Left lung (tissue), 10 donors: ENCODE measurements around the gene FASTKD3. TPM values are rescaled to one million over a fixed set of nuclear protein-coding genes. Genes with fewer than 3 reads are reported as not detected.

Experiments used
- ATAC-seq: fragments of 200-7000 bp; cut with Tn5 transposase; one replicate; pipeline ENCODE4 v1.9.1; 2020; ENCODE audit warnings: moderate library complexity
- DNase-seq, 4 donors: peaks; one replicate each; pipeline ENCODE4 v3.0.0-alpha.2; 2013 to 2020
- H3K27ac ChIP-seq, 2 donors: fragments of 200-600 bp; sonication (generic) in 1 of 2; one replicate each; pipeline versions ENCODE4 v1.5.0 to v1.8.0; 2020 to 2021
- H3K27me3 ChIP-seq, 2 donors: fragments of 200-600 bp; sonication (generic) in 1 of 2; one replicate each; pipeline versions ENCODE4 v1.5.0 to v1.8.0; 2020 to 2021
- H3K36me3 ChIP-seq, 2 donors: fragments of 200-600 bp; sonication (generic) in 1 of 2; one replicate each; pipeline versions ENCODE4 v1.5.0 to v1.8.0; 2020 to 2021
- H3K4me1 ChIP-seq, 2 donors: fragments of 200-600 bp; one replicate each; pipeline ENCODE4 v1.8.0; 2021
- H3K4me3 ChIP-seq, 2 donors: fragments of 200-600 bp; sonication (generic) in 1 of 2; one replicate each; pipeline versions ENCODE4 v1.5.0 to v1.8.0; 2020 to 2021; ENCODE audit warnings: mild to moderate bottlenecking in 1 of 2
- H3K9me3 ChIP-seq, 2 donors: fragments of 200-600 bp; sonication (generic) in 1 of 2; one replicate each; pipeline versions ENCODE4 v1.5.0 to v1.8.0; 2020 to 2021
- CTCF ChIP-seq, 2 donors: fragments of 200-600 bp; sonication (generic) in 1 of 2; IDR thresholded peaks; one replicate each; pipeline versions ENCODE4 v1.5.0 to v1.8.0; 2021; ENCODE audit warnings: antibody characterized with exemption in 2 of 2
- intact Hi-C, 2 donors: fragments of 100-400 bp; cut with DNase I; formaldehyde crosslinking; loops; one replicate each; pipeline versions ENCODE4 v1.11.2 to v1.14.2; 2022
- polyA plus RNA-seq, 6 donors: library from polyadenylated mRNA; unstranded; fragments of 120-200 nt; gene quantifications; one replicate each; pipeline ENCODE4 v1.2.1, GENCODE V29; 2013; ENCODE audit not compliant: insufficient read length in 6 of 6
- total RNA-seq, 2 donors: library from RNA; stranded (reverse); fragmentation: NEBNext Ultra II Directional; extraction: Animal tissue kit (Norgen Biotek cat#: 25700); gene quantifications; one replicate each; pipeline ENCODE4 v1.2.1, GENCODE V29; 2021
- donor health status: DM: no; HTN: yes; CAD: no.
- donor health status: DM: no; HTN: no; CAD: no.

Gene FASTKD3
- total and polyA plus RNA-seq, 8 donors, result 8.4 to 28.8 (median 22.4) TPM

GRCh38 chr5:7850395-7851239, 18.2 kb downstream of the FASTKD3 start, which contains the start of gene CFAP90:
TSS of gene CFAP90 (minus strand) at chr5:7851133. CDS start at chr5:7851021, 112 bp downstream.
- Histone ChIP-seq H3K36me3 (no peaks in the 10 kb centered on the region), H3K4me1 (peaks cover 0 to 14% of the 10 kb centered on the region in 2 donors), H3K9me3 (no peaks in the 10 kb centered on the region), H3K4me3 (peak within 1 kb of the TSS; percentile 40 to 41), H3K27me3 (peaks cover 0 to 56% of the 10 kb centered on the region in 2 donors), H3K27ac (no peak within 1 kb of the TSS)
- DNase-seq, result peak; percentile 67 to 89 (median 84)
- peak in 1 of 2 donors; percentile 15 for TF ChIP-seq CTCF (IDR thresholded peaks at IDR 0.05)
- intact Hi-C loops, result no loop called here
- peak; percentile 91 for ATAC-seq

DNA sequence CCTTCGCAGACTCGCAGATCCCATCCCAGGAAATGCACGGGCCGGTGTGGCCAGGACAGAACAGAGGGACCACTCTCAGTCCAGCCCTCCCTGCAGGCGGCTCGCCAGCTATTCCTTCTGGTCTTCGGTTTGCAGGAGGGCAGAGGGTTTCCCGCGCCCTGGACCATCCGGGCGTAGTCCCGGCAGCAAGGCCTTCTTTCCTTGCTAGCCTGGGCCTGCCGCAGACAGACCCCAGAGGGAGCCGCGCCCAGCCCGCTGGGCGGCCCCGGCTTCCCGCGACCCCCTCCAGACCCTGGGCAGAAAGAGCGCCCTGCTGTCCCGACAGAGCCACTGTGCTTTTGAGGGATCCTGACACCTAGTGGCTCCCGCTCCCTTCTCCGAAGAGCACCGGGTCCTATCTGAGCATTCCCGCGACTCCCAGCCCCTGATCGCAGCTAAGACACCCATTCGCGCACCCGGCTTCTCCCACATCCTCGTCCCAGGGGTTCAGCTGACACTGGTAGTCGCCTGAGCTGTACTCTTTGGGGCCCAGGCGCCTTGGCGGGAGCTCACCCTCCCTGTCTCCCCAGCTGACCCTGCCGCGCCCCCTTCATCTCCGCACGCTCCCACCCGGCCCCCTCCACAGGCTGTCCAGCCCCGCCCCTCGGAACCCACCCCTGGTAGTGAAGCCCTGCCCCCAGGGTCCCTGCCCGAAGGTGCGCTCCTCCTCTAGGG, 19.0 kb downstream of the FASTKD3 start:
- peaks cover 0 to 14% of the 10 kb centered on the region in 2 donors for H3K4me1 ChIP-seq
- DNase-seq, result peak in 2 of 4 donors; percentile 31 to 74
- peaks cover 0 to 56% of the 10 kb centered on the region in 2 donors for H3K27me3 ChIP-seq
- no peak for TF ChIP-seq CTCF (IDR thresholded peaks at IDR 0.05)
- intact Hi-C loops, result no loop called here
- no peaks in the 10 kb centered on the region for H3K9me3 ChIP-seq
- peak; percentile 37 for ATAC-seq
- H3K27ac ChIP-seq, result no peak overlapping the region
- H3K36me3 ChIP-seq, result no peaks in the 10 kb centered on the region
- H3K4me3 ChIP-seq, result peak overlapping the region; percentile 15 to 41

DNA sequence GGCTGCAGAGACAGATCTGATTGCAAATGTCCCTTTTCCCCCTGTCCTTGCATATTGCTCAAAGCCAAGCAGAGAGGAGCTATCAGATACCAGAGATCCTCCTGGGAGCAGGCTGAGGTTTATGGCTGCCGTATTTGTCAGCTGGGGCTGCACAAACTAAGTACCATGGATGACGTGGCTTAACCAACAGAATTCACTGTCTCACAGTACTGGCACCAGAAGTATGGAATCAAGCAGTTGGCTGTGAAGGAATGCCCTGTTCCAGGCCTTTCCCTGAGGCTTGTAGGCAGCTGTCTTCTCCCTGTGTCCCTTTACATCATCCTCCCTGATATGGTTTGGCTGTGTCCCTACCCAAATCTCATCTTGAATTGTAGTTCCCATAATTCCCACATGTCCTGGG, 20.5 kb downstream of the FASTKD3 start:
- Histone ChIP-seq H3K27ac (no peak overlapping the region), H3K36me3 (no peaks in the 10 kb centered on the region), H3K4me1 (peaks cover 0 to 14% of the 10 kb centered on the region in 2 donors), H3K27me3 (peaks cover 0 to 56% of the 10 kb centered on the region in 2 donors), H3K4me3 (no peak overlapping the region), H3K9me3 (no peaks in the 10 kb centered on the region)
- no peak for TF ChIP-seq CTCF (IDR thresholded peaks at IDR 0.05)
- DNase-seq, result no peak
- intact Hi-C loops, result no loop called here
- ATAC-seq, result no peak

DNA sequence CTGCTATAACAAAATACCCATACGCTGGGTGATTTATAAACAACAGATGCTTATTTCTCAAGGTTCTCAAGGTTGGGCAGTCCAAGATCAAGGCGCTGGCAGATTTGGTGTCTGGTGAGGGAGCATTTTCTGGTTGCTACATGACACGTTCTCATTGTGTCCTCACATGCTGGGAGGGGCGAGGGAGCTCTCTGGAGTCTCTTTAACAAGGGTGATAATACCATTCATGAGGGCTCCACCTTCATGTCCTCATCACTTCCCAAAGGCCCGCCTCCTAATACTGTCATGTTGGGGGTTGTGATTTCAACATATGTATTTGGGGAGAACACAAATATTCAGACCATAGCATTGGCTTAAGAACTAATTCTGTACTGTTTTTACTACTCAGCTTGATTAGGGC, 22.5 kb downstream of the FASTKD3 start:
- H3K27ac ChIP-seq, result no peak overlapping the region
- no peak for ATAC-seq

More for the DNA sequence above, 22.5 kb downstream of the FASTKD3 start:
- intact Hi-C loops, result no loop called here
- no peak for TF ChIP-seq CTCF (IDR thresholded peaks at IDR 0.05)
- Histone ChIP-seq H3K4me3 (no peak overlapping the region), H3K9me3 (no peaks in the 10 kb centered on the region), H3K36me3 (no peaks in the 10 kb centered on the region), H3K4me1 (peaks cover 0 to 14% of the 10 kb centered on the region in 2 donors), H3K27me3 (peaks cover 0 to 47% of the 10 kb centered on the region in 2 donors)
- DNase-seq, result no peak
